HG03060 (cell line): ENCODE measurements around the gene DRGX.

Source experiments
- ATAC-seq: cut with Tn5 transposase; IDR thresholded peaks from one replicate; pipeline ENCODE4 v1.9.1; 2021; ENCODE audit warnings: low read depth, moderate number of reproducible peaks; ENCODE audit not compliant: unreplicated experiment

The DRGX gene

GRCh38 chr10:49395741-49396665 lies at the start of gene DRGX:
DRGX (minus strand) TSS chr10:49396089; CDS start chr10:49395440, 649 bp downstream.
- no peak for ATAC-seq

- no peak for ATAC-seq
Observed at GRCh38 chr10:49444349-49444748, 48.5 kb upstream of the DRGX start.

- ATAC-seq: no peak
Observed at GRCh38 chr10:49442863-49443262, 47.0 kb upstream of the DRGX start.

- no peak for ATAC-seq
Observed at GRCh38 chr10:49441488-49442476, 45.9 kb upstream of the DRGX start.

- ATAC-seq: no peak
Observed at GRCh38 chr10:49435225-49435624, 39.3 kb upstream of the DRGX start.

- no peak for ATAC-seq
Observed at GRCh38 chr10:49433069-49433468, 37.2 kb upstream of the DRGX start.

- ATAC-seq: no peak
Observed at GRCh38 chr10:49431426-49431825, 35.5 kb upstream of the DRGX start.

- no peak for ATAC-seq
Observed at GRCh38 chr10:49429458-49429857, 33.6 kb upstream of the DRGX start.

GRCh38 chr10:49426490-49427360 lies 30.8 kb upstream of the DRGX start:
- no peak for ATAC-seq

GRCh38 chr10:49419005-49419404 lies 23.1 kb upstream of the DRGX start:
- ATAC-seq: no peak

GRCh38 chr10:49418328-49418727 lies 22.4 kb upstream of the DRGX start:
- no peak for ATAC-seq

- no peak for ATAC-seq
Observed at GRCh38 chr10:49418053-49418326, 22.1 kb upstream of the DRGX start.

- ATAC-seq: no peak
Observed at GRCh38 chr10:49417311-49418052, 21.6 kb upstream of the DRGX start.

- ATAC-seq: no peak
Observed at GRCh38 chr10:49415846-49416245, 20.0 kb upstream of the DRGX start.

GRCh38 chr10:49415109-49415508 lies 19.2 kb upstream of the DRGX start:
- no peak for ATAC-seq

- no peak for ATAC-seq
Observed at GRCh38 chr10:49414496-49414895, 18.6 kb upstream of the DRGX start.

GRCh38 chr10:49412571-49412970 lies 16.7 kb upstream of the DRGX start:
- no peak for ATAC-seq

- no peak for ATAC-seq
Observed at GRCh38 chr10:49410365-49411074, 14.6 kb upstream of the DRGX start.

- no peak for ATAC-seq
Observed at GRCh38 chr10:49409755-49410154, 13.9 kb upstream of the DRGX start.
